Fibroblast of skin of back (primary cell): ENCODE measurements around the gene PCDH1.

Experiments
- DNase-seq: peaks from one replicate; pipeline ENCODE4 v3.0.0-alpha.2; 2013

Gene PCDH1

DNA sequence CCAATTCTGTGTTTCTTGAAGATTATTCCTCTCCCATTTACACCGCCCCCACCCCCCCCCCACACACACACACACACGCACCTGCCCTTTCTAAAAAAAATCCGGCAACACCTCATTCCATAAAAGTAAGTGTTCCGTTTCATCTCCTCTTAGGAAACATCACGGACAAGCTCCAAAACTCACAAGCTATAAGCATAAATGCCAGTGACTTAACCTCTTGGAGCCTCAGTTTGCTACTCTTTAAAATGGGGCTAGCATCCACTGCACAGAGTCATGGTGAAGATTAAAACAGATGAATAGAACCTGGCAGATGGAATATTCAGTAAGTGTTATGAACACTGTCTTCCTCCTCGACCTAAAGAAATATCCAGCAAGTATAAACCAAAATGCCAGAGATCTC is 70.5 kb downstream of the PCDH1 start:
- no peak for DNase-seq

DNA sequence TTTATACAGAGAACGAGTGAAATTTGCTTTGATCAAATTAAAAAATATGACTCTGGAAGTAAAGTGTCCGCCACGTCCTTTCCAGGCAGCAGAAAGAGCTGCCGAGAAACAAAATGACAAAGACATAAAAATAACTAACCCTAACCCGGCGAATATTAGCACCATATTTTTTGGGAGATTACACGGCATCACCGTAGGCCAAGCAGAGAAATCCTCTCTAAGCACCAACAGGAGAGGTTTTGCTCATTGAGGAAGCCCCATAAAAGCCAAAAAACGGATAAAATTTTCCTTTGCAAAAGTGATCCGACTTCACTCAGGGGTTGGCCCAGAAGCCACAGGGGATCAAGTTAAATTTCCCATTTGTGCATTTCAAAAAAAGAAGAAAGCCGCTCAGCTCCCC is 70.9 kb downstream of the PCDH1 start:
- no peak for DNase-seq

DNA sequence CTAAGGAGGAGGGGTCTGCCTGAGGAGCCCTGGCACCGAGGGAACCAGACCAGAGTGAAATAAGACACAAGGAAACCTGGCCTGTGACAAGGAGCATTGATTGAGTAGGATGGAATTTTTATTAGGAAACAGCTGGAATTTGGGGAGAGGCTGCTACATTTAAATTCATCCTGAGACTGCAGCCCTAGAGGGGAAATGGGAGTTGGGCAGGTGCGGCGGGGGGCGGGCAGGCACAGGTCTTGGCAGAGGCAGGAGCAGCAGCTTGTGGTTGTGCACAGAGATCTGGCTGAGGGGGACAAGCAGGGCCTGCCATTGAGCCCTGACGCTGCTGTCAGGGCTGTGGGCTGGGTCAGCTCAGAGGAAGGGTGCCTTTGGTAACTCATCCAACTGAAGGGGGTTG is 71.6 kb downstream of the PCDH1 start:
- no peak for DNase-seq

DNA sequence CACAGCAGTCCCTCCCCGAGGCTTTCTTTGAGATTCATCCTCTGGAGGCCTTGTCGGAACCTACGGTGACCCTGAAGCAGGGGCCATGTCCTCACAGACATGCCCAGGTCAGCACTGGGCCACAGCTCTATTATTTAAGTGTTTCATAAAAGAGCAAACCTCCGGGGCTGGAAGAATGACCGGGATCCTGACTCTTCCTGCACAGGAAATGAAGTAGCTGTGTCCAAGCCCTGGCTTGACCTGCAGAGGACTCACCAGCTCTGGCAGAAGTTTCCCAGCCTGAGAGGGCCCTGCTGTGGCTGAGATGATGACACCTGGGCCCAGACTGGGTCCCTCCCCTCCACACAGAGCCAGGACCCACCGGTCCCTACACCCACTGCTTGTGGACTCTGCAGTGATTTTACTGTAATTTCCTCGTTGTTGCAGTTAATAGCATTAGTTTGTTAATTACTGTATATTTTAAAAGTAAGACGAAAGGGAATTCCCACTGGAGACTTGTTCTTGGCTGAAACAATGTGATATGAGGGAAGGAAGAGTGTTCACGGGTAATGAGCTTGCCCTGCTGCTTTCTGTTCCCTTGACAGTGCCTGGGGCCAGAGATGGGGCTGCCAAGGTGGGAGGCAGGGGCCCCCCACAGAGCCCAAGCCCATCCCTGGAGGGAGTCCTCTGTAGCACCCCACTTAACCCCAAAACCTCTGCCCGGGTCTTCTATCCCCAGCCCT is 72.2 kb downstream of the PCDH1 start:
- no peak for DNase-seq

DNA sequence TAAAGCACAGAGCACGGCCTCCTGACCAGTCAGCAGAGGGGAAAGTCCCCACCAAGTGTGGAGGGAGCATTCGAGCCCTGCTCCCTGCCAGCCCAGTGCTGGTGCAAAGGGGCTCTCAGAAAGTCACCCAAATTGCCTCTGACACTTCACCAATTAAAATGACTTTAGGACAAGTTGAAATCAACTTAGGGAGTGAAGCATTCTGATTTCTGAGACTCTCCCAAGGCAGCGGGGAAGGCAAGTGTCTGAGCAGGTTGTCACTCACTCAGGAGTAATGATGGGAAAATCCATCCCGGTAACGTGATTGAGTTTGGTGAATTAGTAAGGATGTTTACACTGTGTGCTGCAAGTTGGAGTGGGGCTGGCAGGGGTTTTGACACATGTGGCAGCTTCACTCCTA is 73.7 kb downstream of the PCDH1 start:
- DNase-seq = no peak
